SK-N-SH (cell line): ENCODE data around the gene ULBP1. TPM values are rescaled to one million over a fixed set of nuclear protein-coding genes. Genes with fewer than 3 reads are reported as not detected.
"Not testable (repeated sequence)": the region's sequence is repeated elsewhere in the genome, so short reads cannot be mapped to it uniquely, and the experiment has no call there.

Experiments
- CTCF ChIA-PET: fragments of 300-600, 350-600 bp; formaldehyde crosslinking; extraction: SDS; loops from one replicate; lab custom pipeline; 2021; lab: Yijun Ruan, JAX
- POLR2A ChIA-PET: fragments of 350-600 bp; sonication (Branson Sonifier 250); formaldehyde crosslinking; extraction: SDS; loops from one replicate; lab custom pipeline; 2020; ENCODE audit warnings: antibody characterized with exemption, inconsistent platforms; lab: Yijun Ruan, JAX
- DNase-seq: peaks from one replicate; pipeline ENCODE4 v3.0.0; 2012
- H2AFZ ChIP-seq: fragments of 200-600 bp; sonication (generic); 2 replicates; pipeline ENCODE4 v1.8.1; 2016; ENCODE audit warnings: antibody characterized with exemption, mild to moderate bottlenecking, low read depth
- H3F3A ChIP-seq: fragments of 200-600 bp; sonication (generic); replicated peaks from 2 replicates; pipeline ENCODE3; 2016; ENCODE audit warnings: antibody characterized with exemption, mild to moderate bottlenecking; ENCODE audit not compliant: insufficient read depth
- H3K27ac ChIP-seq, 2 experiments: fragments of 200-500 bp in 1 of 2; fragments of 200-600 bp in 1 of 2; sonication (Bioruptor generic) in 1 of 2; sonication (generic), shearing (Covaris generic) in 1 of 2; 2 replicates each; pipeline versions ENCODE4 v1.5.1 to v1.6.1; 2014 to 2016; ENCODE audit warnings: low read depth in 2 of 2, inconsistent platforms in 1 of 2, low read length in 1 of 2, mild to moderate bottlenecking in 1 of 2, mixed read lengths in 1 of 2
- H3K27me3 ChIP-seq: fragments of 200-600 bp; sonication (generic), shearing (Covaris generic); 2 replicates; pipeline ENCODE4 v1.6.1; 2016; ENCODE audit warnings: mixed run types; ENCODE audit not compliant: insufficient read depth
- H3K36me3 ChIP-seq, 2 experiments: fragments of 200-500 bp in 1 of 2; fragments of 200-600 bp in 1 of 2; sonication (Bioruptor generic) in 1 of 2; sonication (generic) in 1 of 2; replicated peaks in 1 of 2; 2 replicates each; pipeline versions ENCODE3 to v1.5.1; 2014 to 2016; ENCODE audit warnings: low read length in 1 of 2, mild to moderate bottlenecking in 1 of 2; ENCODE audit not compliant: insufficient read depth in 2 of 2, control insufficient read depth in 1 of 2
- H3K4me1 ChIP-seq, 2 experiments: fragments of 200-500 bp in 1 of 2; fragments of 200-600 bp in 1 of 2; sonication (Bioruptor generic) in 1 of 2; sonication (generic), shearing (Covaris generic) in 1 of 2; 2 replicates each; pipeline versions ENCODE4 v1.5.1 to v1.6.1; 2014 to 2016; ENCODE audit warnings: low read depth in 1 of 2, low read length in 1 of 2, mixed run types in 1 of 2; ENCODE audit not compliant: insufficient read depth in 2 of 2, control insufficient read depth in 1 of 2
- H3K4me2 ChIP-seq: fragments of 200-600 bp; sonication (generic), shearing (Covaris generic); 2 replicates; pipeline ENCODE4 v1.6.1; 2017; ENCODE audit warnings: mixed run types
- H3K4me3 ChIP-seq, 2 experiments: fragments of 200-500 bp in 1 of 2; fragments of 200-600 bp in 1 of 2; sonication (Bioruptor generic) in 1 of 2; sonication (generic), shearing (Covaris generic) in 1 of 2; 2 replicates each; pipeline versions ENCODE4 v1.5.1 to v1.8.1; 2014 to 2016; ENCODE audit warnings: low read depth in 2 of 2, inconsistent platforms in 1 of 2, low read length in 1 of 2, mild to moderate bottlenecking in 1 of 2, mixed read lengths in 1 of 2, moderate library complexity in 1 of 2
- H3K79me2 ChIP-seq: fragments of 200-600 bp; sonication (generic); 2 replicates; pipeline ENCODE4 v1.8.1; 2017; ENCODE audit warnings: mild to moderate bottlenecking; ENCODE audit not compliant: insufficient read depth
- H3K9ac ChIP-seq: fragments of 200-600 bp; sonication (generic); 2 replicates; pipeline ENCODE4 v1.6.1; 2017; ENCODE audit warnings: mixed run types
- H3K9me2 ChIP-seq: fragments of 200-600 bp; sonication (generic); 2 replicates; pipeline ENCODE4 v1.6.1; 2017; ENCODE audit warnings: mixed run types
- H3K9me3 ChIP-seq: fragments of 200-600 bp; sonication (generic); 2 replicates; pipeline ENCODE4 v1.6.1; 2017; ENCODE audit warnings: mixed run types, mild to moderate bottlenecking, moderate library complexity
- H4K20me1 ChIP-seq: fragments of 200-600 bp; sonication (generic); 2 replicates; pipeline ENCODE4 v1.6.1; 2017; ENCODE audit warnings: mild to moderate bottlenecking, mixed run types; ENCODE audit not compliant: insufficient read depth
- GATA2 ChIP-seq: sonication (generic); formaldehyde crosslinking; IDR thresholded peaks from 2 replicates; pipeline ENCODE4 v1.5.0; 2020; ENCODE audit warnings: mild to moderate bottlenecking, missing genetic modification reagents
- MXI1 ChIP-seq: IDR thresholded peaks from 2 replicates; pipeline ENCODE4 v1.6.1; 2012; ENCODE audit warnings: mild to moderate bottlenecking, low read depth, low read length, improper control_type of control experiment
- WGBS: methylation state at CpG from one replicate; pipeline ENCODE4 v1.1.6; 2017; ENCODE audit warnings: low lambda C conversion rate; 5-methylcytosine and 5-hydroxymethylcytosine counted together
- polyA plus RNA-seq, 3 experiments: library from polyadenylated mRNA; depleted of rRNA; stranded (reverse); fragments of >200 nt; gene quantifications; 2 replicates each; pipeline ENCODE4 v1.2.3, GENCODE V29; 2012

ULBP1 gene
- polyA plus RNA-seq, 1 of the 3 experiments (the other 2 are of a cell fraction), result 0.02 TPM

DNA sequence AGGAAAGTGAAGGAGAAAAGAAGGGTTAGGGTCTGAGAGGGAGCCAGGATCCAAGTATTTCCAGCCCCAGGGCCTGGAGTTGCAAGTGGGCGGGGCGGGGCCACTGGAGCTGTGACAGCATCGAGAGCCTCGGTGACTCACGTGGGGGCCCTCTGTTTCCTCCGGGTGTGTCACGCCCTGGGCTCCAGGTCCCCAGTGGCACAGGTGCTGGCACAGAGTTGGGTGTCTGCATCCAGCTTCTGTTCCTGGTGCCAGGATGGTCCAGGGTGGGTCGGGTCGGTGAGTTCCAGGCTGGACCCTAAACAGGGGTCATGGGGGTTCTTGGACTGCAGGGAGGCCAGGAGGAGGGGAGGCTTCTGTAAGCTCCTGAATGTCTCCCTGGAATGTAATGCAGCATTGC, 44.8 kb downstream of the ULBP1 start:
- no peak overlapping the region for H3K9ac ChIP-seq
- peaks cover 30% of the 10 kb centered on the region for H3K27me3 ChIP-seq
- H3K4me3 ChIP-seq, result no peak overlapping the region
- H3K9me2 ChIP-seq, result no peaks in the 10 kb centered on the region
- TF ChIP-seq GATA2 (CRISPR knock-in tag) (no peak), MXI1 (no peak)
- POLR2A ChIA-PET, result interaction anchor here (0.7 kb wide), 1 partner anchor 45 kb away, joined by 3 read pairs; the partner anchor contains the start of gene ULBP1
- WGBS, result 8% methylated on average over 5 of the region's 9 CpGs
- H3F3A ChIP-seq, result no peaks in the 10 kb centered on the region
- no peak overlapping the region for H3K4me2 ChIP-seq
- H3K36me3 ChIP-seq, result no peaks in the 10 kb centered on the region
- DNase-seq, result no peak
- CTCF ChIA-PET, result interaction anchor here (0.6 to 1.5 kb wide), 3 partner anchors 8 to 138 kb away, joined by 3 to 5 read pairs (median 3); no protein-coding TSS in a partner anchor
- H2AFZ ChIP-seq, result no peak overlapping the region
- H3K27ac ChIP-seq, result no peak overlapping the region
- H3K4me1 ChIP-seq, result peaks cover 0 to 3% of the 10 kb centered on the region in 2 experiments; a peak in 1 of 4 replicates
- no peaks in the 10 kb centered on the region for H3K79me2 ChIP-seq
- H4K20me1 ChIP-seq, result no peaks in the 10 kb centered on the region
- no peaks in the 10 kb centered on the region for H3K9me3 ChIP-seq

GRCh38 chr6:150012846-150013784, 49.4 kb downstream of the ULBP1 start:
- CTCF ChIA-PET, H3K9me2 ChIP-seq, H2AFZ ChIP-seq, H3K4me2 ChIP-seq, H3K36me3 ChIP-seq, DNase-seq, H4K20me1 ChIP-seq, H3K79me2 ChIP-seq, H3K9ac ChIP-seq, H3K4me3 ChIP-seq, H3F3A ChIP-seq, H3K4me1 ChIP-seq, H3K27ac ChIP-seq, POLR2A ChIA-PET, H3K9me3 ChIP-seq: not testable (repeated sequence)
- H3K27me3 ChIP-seq, result peaks cover 43% of the 10 kb centered on the region
- 8% methylated on average over 8 of the region's 8 CpGs for WGBS

- peaks cover 41% of the 10 kb centered on the region for H3K27me3 ChIP-seq
- CTCF ChIA-PET, H3K4me2 ChIP-seq, H3F3A ChIP-seq, H3K79me2 ChIP-seq, H3K27ac ChIP-seq, H4K20me1 ChIP-seq, H3K9me3 ChIP-seq, H3K4me3 ChIP-seq, H3K4me1 ChIP-seq, H2AFZ ChIP-seq, H3K9ac ChIP-seq, POLR2A ChIA-PET, DNase-seq, H3K36me3 ChIP-seq, H3K9me2 ChIP-seq: not testable (repeated sequence)
- 6% methylated on average over 7 of the region's 24 CpGs for WGBS
Measured at GRCh38 chr6:150013785-150014622, 50.3 kb downstream of the ULBP1 start.

- H3K4me3 ChIP-seq, H3K9me2 ChIP-seq, DNase-seq, H3K4me1 ChIP-seq, POLR2A ChIA-PET, H3K9me3 ChIP-seq, CTCF ChIA-PET, H3K27ac ChIP-seq, H3K4me2 ChIP-seq, H3K79me2 ChIP-seq, H3F3A ChIP-seq, H4K20me1 ChIP-seq, H3K36me3 ChIP-seq, H2AFZ ChIP-seq, H3K9ac ChIP-seq: not testable (repeated sequence)
- 0% methylated on average over 2 of the region's 50 CpGs for WGBS
- peaks cover 43% of the 10 kb centered on the region for H3K27me3 ChIP-seq
Measured at GRCh38 chr6:150014623-150015280, 51.0 kb downstream of the ULBP1 start.

DNA sequence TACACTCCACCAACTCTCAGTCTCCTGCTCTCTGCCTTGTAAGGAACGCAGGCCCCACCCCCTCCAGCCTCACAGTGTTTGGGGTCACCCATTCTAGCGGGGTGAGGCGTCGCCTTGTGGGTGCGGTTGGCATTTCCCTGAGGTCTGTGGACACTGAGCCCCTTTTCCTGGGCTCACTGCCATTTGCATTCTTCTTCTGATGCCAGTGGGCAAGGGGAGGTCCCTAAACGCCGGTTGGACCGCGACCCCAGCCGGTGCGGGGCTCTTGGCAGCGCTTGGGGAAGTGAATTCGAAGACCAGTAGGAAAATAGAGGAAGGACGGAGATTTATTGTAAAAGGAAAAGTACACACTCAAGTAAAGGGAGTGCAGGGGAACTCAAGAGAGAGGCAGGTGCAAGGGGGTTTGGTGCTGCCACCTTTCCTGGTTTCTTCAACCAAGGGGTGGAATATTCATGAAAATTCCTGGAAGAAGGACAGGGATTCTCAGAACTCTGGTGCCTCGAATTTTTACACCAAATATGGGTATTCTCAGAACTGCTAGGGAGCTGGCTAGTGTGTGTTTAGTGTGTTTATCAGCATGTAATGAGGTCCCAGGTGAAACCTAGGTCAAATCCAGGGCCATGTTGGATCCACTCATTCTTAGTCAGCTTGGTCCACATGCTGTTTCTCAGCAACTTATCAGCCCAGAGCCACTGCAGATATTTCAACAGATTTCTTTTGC, 51.7 kb downstream of the ULBP1 start:
- 17% methylated on average over 11 of the region's 15 CpGs for WGBS
- CTCF ChIA-PET, result not testable (repeated sequence)

More for the DNA sequence above, 51.7 kb downstream of the ULBP1 start:
- H3K9me3 ChIP-seq, H3K27ac ChIP-seq, H2AFZ ChIP-seq, POLR2A ChIA-PET, DNase-seq, H3K9ac ChIP-seq, H3K9me2 ChIP-seq, H3K4me2 ChIP-seq, H3K36me3 ChIP-seq, H3F3A ChIP-seq, H3K4me1 ChIP-seq, H3K79me2 ChIP-seq, H4K20me1 ChIP-seq, H3K4me3 ChIP-seq: not testable (repeated sequence)
- H3K27me3 ChIP-seq, result peaks cover 39% of the 10 kb centered on the region
